Loucy (cell line): Measurements from ENCODE around the gene GPLD1.

Source experiments
- H2AFZ ChIP-seq: fragments of 200-600 bp; sonication (generic); 2 replicates; pipeline ENCODE4 v1.6.0; 2016; ENCODE audit warnings: antibody characterized with exemption, mild to moderate bottlenecking, low read length, moderate library complexity
- H3F3A ChIP-seq: fragments of 200-600 bp; 2 replicates; pipeline ENCODE4 v1.6.0; 2016; ENCODE audit warnings: antibody characterized with exemption, low read depth, mild to moderate bottlenecking
- H3K27me3 ChIP-seq: fragments of 200-600 bp; sonication (generic); 2 replicates; pipeline ENCODE4 v1.6.1; 2014; ENCODE audit warnings: low read length, mild to moderate bottlenecking; ENCODE audit not compliant: insufficient read depth, poor library complexity, severe bottlenecking
- H3K36me3 ChIP-seq: fragments of 200-600 bp; sonication (generic); 2 replicates; pipeline ENCODE4 v1.6.1; 2016; ENCODE audit warnings: low read length; ENCODE audit not compliant: insufficient read depth
- H3K4me1 ChIP-seq: fragments of 200-600 bp; sonication (generic); 2 replicates; pipeline ENCODE4 v1.5.1; 2014; ENCODE audit warnings: low read length, mild to moderate bottlenecking; ENCODE audit not compliant: insufficient read depth, poor library complexity, severe bottlenecking
- H3K4me2 ChIP-seq: fragments of 200-600 bp; sonication (generic); 2 replicates; pipeline ENCODE4 v1.6.0; 2014; ENCODE audit warnings: antibody characterized with exemption, low read length, low read depth, mild to moderate bottlenecking; ENCODE audit not compliant: poor library complexity, severe bottlenecking
- H3K4me3 ChIP-seq: fragments of 200-600 bp; sonication (generic); 2 replicates; pipeline ENCODE4 v1.5.1; 2014; ENCODE audit warnings: low read length, mild to moderate bottlenecking, mixed read lengths; ENCODE audit not compliant: poor library complexity, severe bottlenecking
- H3K79me2 ChIP-seq: fragments of 200-600 bp; sonication (generic); 2 replicates; pipeline ENCODE4 v1.6.1; 2014; ENCODE audit warnings: low read length; ENCODE audit not compliant: insufficient read depth
- H3K9ac ChIP-seq: fragments of 200-600 bp; sonication (generic); 2 replicates; pipeline ENCODE4 v1.6.0; 2014; ENCODE audit warnings: mild to moderate bottlenecking, low read depth, low read length, moderate library complexity; ENCODE audit not compliant: poor library complexity, severe bottlenecking
- H3K9me2 ChIP-seq: fragments of 200-600 bp; sonication (generic); replicated peaks from 2 replicates; pipeline ENCODE4 v1.6.1; 2016; ENCODE audit warnings: low read depth, low read length, mixed read lengths
- H3K9me3 ChIP-seq: fragments of 200-600 bp; sonication (generic); 2 replicates; pipeline ENCODE4 v1.6.1; 2014; ENCODE audit warnings: mild to moderate bottlenecking, antibody characterized with exemption, low read length, low read depth; ENCODE audit not compliant: insufficient read depth
- H4K20me1 ChIP-seq: fragments of 200-600 bp; sonication (generic); 2 replicates; pipeline ENCODE4 v1.6.0; 2014; ENCODE audit warnings: antibody characterized with exemption, low read length, mild to moderate bottlenecking; ENCODE audit not compliant: insufficient read depth, poor library complexity, severe bottlenecking
- EZH2phosphoT487 ChIP-seq: fragments of 200-600 bp; IDR thresholded peaks from 2 replicates; pipeline ENCODE4 v1.6.1; 2018; ENCODE audit warnings: antibody characterized with exemption, mild to moderate bottlenecking, moderate library complexity, borderline replicate concordance
- TF ChIP-seq, protein P1 (sequence below): fragments of 200-600 bp; sonication (generic); conservative IDR thresholded peaks from 2 replicates; pipeline ENCODE4 v1.5.1; 2014; ENCODE audit warnings: mild to moderate bottlenecking, antibody characterized with exemption, low read length

The GPLD1 gene

DNA sequence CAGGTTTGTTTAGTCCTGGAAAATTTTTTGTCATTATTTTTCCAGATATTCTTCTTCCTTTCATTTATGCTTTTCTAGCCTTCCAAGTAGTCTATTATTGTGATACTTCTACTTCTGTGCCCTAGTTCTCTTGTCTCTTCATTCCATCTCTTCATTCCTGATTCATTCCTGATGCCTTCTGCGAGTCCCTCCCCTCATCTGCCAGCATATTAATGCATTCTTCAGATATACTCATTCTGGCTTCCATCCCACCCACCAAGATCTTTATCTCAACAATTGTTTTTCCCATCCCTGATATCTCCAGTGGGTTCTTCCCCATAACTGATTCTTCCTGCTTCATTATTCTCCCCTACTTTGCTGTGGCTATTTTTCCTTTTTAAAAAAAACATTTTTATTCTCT lies 40.6 kb upstream of the GPLD1 start:
- no peak overlapping the region for H3K4me3 ChIP-seq
- no peaks in the 10 kb centered on the region for H3K4me1 ChIP-seq
- H3K9me2 ChIP-seq = no peaks in the 10 kb centered on the region
- H3K9me3 ChIP-seq = no peaks in the 10 kb centered on the region
- H3K79me2 ChIP-seq = no peaks in the 10 kb centered on the region
- H3K36me3 ChIP-seq = peaks cover 18% of the 10 kb centered on the region; the same call in 1 of the 2 replicates
- H4K20me1 ChIP-seq = no peaks in the 10 kb centered on the region
- H3K27me3 ChIP-seq = no peaks in the 10 kb centered on the region
- no peak overlapping the region for H3K9ac ChIP-seq
- no peak for TF ChIP-seq EZH2phosphoT487
- TF ChIP-seq, protein P1, sequence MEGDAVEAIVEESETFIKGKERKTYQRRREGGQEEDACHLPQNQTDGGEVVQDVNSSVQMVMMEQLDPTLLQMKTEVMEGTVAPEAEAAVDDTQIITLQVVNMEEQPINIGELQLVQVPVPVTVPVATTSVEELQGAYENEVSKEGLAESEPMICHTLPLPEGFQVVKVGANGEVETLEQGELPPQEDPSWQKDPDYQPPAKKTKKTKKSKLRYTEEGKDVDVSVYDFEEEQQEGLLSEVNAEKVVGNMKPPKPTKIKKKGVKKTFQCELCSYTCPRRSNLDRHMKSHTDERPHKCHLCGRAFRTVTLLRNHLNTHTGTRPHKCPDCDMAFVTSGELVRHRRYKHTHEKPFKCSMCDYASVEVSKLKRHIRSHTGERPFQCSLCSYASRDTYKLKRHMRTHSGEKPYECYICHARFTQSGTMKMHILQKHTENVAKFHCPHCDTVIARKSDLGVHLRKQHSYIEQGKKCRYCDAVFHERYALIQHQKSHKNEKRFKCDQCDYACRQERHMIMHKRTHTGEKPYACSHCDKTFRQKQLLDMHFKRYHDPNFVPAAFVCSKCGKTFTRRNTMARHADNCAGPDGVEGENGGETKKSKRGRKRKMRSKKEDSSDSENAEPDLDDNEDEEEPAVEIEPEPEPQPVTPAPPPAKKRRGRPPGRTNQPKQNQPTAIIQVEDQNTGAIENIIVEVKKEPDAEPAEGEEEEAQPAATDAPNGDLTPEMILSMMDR = no peak
- no peaks in the 10 kb centered on the region for H3F3A ChIP-seq
- H2AFZ ChIP-seq = no peak overlapping the region
- no peak overlapping the region for H3K4me2 ChIP-seq

DNA sequence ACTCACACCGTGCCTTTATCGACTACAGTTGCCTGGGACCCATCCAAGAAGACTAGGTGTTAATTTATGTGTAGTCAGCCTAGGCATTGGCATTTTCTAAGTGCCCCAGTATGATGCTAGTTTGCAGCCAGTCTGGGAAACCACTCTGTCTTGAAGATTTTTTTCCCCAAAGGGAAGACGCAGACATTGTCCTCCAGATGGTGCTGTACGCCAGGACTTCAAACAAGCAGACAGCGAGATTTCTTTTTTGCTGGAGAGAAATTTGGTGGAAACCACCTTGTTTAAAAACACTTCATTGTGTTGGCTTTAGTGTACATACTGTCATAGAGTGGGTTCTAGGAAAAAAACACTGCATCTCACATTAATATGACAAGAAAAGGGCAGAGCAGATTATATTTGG lies 35.4 kb upstream of the GPLD1 start:
- no peaks in the 10 kb centered on the region for H4K20me1 ChIP-seq
- TF ChIP-seq EZH2phosphoT487 = no peak
- TF ChIP-seq, protein P1 = peak; percentile 84
- no peaks in the 10 kb centered on the region for H3K27me3 ChIP-seq
- H3K4me1 ChIP-seq = peaks cover 14% of the 10 kb centered on the region
- no peaks in the 10 kb centered on the region for H3K9me2 ChIP-seq
- peak overlapping the region; percentile 71 for H3K4me3 ChIP-seq
- no peaks in the 10 kb centered on the region for H3F3A ChIP-seq
- peaks cover 11% of the 10 kb centered on the region; the same call in 1 of the 2 replicates for H3K79me2 ChIP-seq
- H3K36me3 ChIP-seq = no peaks in the 10 kb centered on the region
- peak overlapping the region; percentile 16 for H3K9ac ChIP-seq
- no peak overlapping the region for H2AFZ ChIP-seq
- peak overlapping the region; percentile 69 for H3K4me2 ChIP-seq
- no peaks in the 10 kb centered on the region for H3K9me3 ChIP-seq

DNA sequence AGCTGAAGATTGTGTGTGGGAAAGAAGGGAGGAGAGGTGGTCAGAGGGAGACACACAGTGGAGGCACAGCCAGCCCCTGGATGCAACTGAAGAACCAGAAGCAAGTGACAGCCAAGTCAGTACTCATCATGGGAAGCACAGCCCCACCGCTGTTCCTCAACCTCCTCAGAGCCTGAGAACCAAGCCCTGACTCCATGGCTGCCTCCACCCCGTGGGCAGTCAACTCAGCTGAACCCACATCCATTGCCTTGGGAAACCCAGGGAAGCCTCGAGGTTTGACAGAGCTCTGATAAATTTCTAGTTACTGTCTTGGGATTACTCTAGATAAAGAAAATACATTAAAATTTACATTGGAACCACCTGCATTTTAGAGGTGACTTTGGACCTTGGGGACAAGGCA lies 35.0 kb upstream of the GPLD1 start:
- peak overlapping the region; percentile 16 for H3K9ac ChIP-seq
- H3K4me3 ChIP-seq = peak overlapping the region; percentile 71
- no peak for TF ChIP-seq EZH2phosphoT487
- TF ChIP-seq, protein P1 = no peak
- H3K9me2 ChIP-seq = no peaks in the 10 kb centered on the region
- H3K27me3 ChIP-seq = no peaks in the 10 kb centered on the region
- H4K20me1 ChIP-seq = no peaks in the 10 kb centered on the region
- peaks cover 14% of the 10 kb centered on the region for H3K4me1 ChIP-seq
- no peak overlapping the region for H2AFZ ChIP-seq
- H3K36me3 ChIP-seq = no peaks in the 10 kb centered on the region
- peaks cover 11% of the 10 kb centered on the region; the same call in 1 of the 2 replicates for H3K79me2 ChIP-seq
- no peaks in the 10 kb centered on the region for H3F3A ChIP-seq
- H3K9me3 ChIP-seq = no peaks in the 10 kb centered on the region
- peak overlapping the region; percentile 69 for H3K4me2 ChIP-seq
